Measurements from ENCODE around the gene BLID. TPM values are rescaled to one million over a fixed set of nuclear protein-coding genes. Genes with fewer than 3 reads are reported as not detected.

BLID gene
- total and polyA plus RNA-seq, 2 of the 8 experiments (the other 6 are each of a cell fraction or from before 2014, with no cell fraction given) = not detected

DNA sequence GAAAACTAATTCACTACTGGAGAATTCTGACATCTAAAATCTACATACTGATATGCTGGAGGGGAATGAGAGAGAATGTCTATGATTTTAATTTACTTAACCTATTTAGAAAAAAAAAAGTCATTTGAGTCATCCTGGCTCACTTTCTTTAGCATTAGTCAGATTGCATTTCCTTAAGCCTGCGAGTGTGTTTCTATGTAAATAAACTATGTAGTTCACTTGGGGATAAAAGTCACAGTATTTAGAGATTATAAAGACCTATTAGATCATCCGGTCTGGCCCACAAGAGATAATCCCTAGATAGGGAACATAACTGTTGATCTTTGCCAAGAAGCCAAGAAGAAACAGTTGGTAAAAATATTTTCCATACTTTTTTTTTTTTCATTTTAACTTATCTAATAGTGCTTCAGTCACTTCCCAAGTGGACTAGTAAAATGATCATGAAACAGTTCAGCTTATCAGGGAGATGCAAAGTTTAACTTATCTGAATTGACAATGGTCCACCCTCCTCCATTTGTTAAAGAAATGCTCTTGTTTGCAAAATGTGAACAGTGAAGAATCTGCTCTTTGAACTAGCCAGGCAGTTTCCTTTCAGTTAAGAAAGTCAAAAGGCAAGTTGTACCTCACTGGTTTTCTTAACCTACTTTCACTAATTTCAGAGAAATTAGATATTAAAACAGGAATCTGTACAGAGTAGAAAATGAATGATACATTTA, 21.2 kb upstream of the BLID start:
- H3K14ac ChIP-seq (ENCODE audit: insufficient read length) = no peak overlapping the region
- no peaks in the 10 kb centered on the region for H4K20me1 ChIP-seq (replicated peaks in 1 of 2; ENCODE audit: control insufficient read depth in 1 of 2, insufficient read depth in 2 of 2, low read length in 2 of 2)
- no peak overlapping the region for H2BK5ac ChIP-seq (ENCODE audit: low read depth, low read length)
- no peak overlapping the region for H2BK12ac ChIP-seq (ENCODE audit: low read depth, low read length)
- H3K4ac ChIP-seq (replicated peaks; ENCODE audit: insufficient read length, low read depth, low read length) = no peak overlapping the region
- no peak overlapping the region for H4K91ac ChIP-seq (replicated peaks; ENCODE audit: insufficient read length, low read length)
- no peak overlapping the region for H3K23ac ChIP-seq (ENCODE audit: insufficient read length)
- no peak overlapping the region for H2AK5ac ChIP-seq (ENCODE audit: low read depth, low read length)
- H3K4me3 ChIP-seq (ENCODE audit: extremely low read depth in 1 of 4, insufficient read depth in 2 of 4, low read depth in 3 of 4, low read length in 4 of 4) = no peak overlapping the region
- no peak for DNase-seq (ENCODE audit: low read depth in 1 of 2, low spot score in 2 of 2)
- H3K36me3 ChIP-seq (ENCODE audit: control insufficient read depth in 2 of 4, insufficient read depth in 4 of 4, low read length in 3 of 4) = no peaks in the 10 kb centered on the region
- no peak overlapping the region for H3K27ac ChIP-seq (ENCODE audit: low read depth, low read length)
- H2BK20ac ChIP-seq (ENCODE audit: low read length) = no peak overlapping the region
- no peak overlapping the region for H2BK120ac ChIP-seq (replicated peaks; ENCODE audit: low read depth, low read length)
- no peaks in the 10 kb centered on the region for H3K4me1 ChIP-seq (replicated peaks in 1 of 4; ENCODE audit: control insufficient read depth in 3 of 4, insufficient read depth in 4 of 4, low read length in 3 of 4)
- ChIA-PET POLR2A (ENCODE audit: partially characterized antibody) (no interaction called here), CTCF (ENCODE audit: partially characterized antibody) (interaction anchor here (2.1 kb wide), 1 partner anchor 29 kb away, joined by 13 read pairs; no protein-coding TSS in a partner anchor)
- no peaks in the 10 kb centered on the region for H3K23me2 ChIP-seq (ENCODE audit: low read depth, low read length)
- no peak overlapping the region for H4K8ac ChIP-seq (ENCODE audit: extremely low read depth, insufficient read depth, low read length)
- H2AFZ ChIP-seq (ENCODE audit: low read length) = no peak overlapping the region
- H3K18ac ChIP-seq (ENCODE audit: extremely low read depth, low read length) = no peak overlapping the region
- H3K79me1 ChIP-seq (ENCODE audit: low read depth, low read length) = no peaks in the 10 kb centered on the region
- no peak overlapping the region for H3K9ac ChIP-seq (replicated peaks in 1 of 4; ENCODE audit: extremely low read depth in 1 of 4, low read depth in 3 of 4, low read length in 3 of 4)
- no peak for FAIRE-seq
- H3K27me3 ChIP-seq (replicated peaks in 1 of 4; ENCODE audit: control insufficient read depth in 3 of 4, extremely low read depth in 1 of 4, insufficient read depth in 3 of 4, low read length in 3 of 4) = peaks cover 1 to 26% (median 11%) of the 10 kb centered on the region in 4 experiments
- H3K4me2 ChIP-seq (ENCODE audit: insufficient read depth in 1 of 2, low read depth in 2 of 2, low read length in 2 of 2) = 0 out of 4 replicates have a peak overlapping the region, but pooled peaks of 1 of the 2 experiments have one; percentile 0
- 79% methylated on average over 2 of the region's 2 CpGs; no CpG with 5 or more reads in 1 of the 2 experiments for WGBS, 2 experiments (ENCODE audit: extremely low coverage in 1 of 2, insufficient coverage in 1 of 2, insufficient read length in 1 of 2, insufficient replicate concordance in 2 of 2, low coverage in 1 of 2, low lambda C conversion rate in 2 of 2, missing lambda C conversion rate in 1 of 2)
- no peak overlapping the region for H4K5ac ChIP-seq (ENCODE audit: insufficient read length, low read depth, low read length)
- no peaks in the 10 kb centered on the region for H3K9me3 ChIP-seq (ENCODE audit: insufficient read depth in 2 of 2, low read depth in 1 of 2, low read length in 1 of 2)
- H3K56ac ChIP-seq (replicated peaks; ENCODE audit: insufficient read length, low read depth, low read length) = no peak overlapping the region
- no peaks in the 10 kb centered on the region for H3K79me2 ChIP-seq (ENCODE audit: control insufficient read depth in 1 of 2, insufficient read depth in 2 of 2, low read length in 2 of 2)
- H2BK15ac ChIP-seq (ENCODE audit: low read length) = no peak overlapping the region
- no peak for TF ChIP-seq SAP30 (IDR thresholded peaks at IDR 0.05; ENCODE audit: insufficient read depth, insufficient replicate concordance, low read length)
- TF ChIP-seq SRF (IDR thresholded peaks at IDR 0.05; ENCODE audit: low read depth, low read length) = no peak
- no peak for TF ChIP-seq SP4 (IDR thresholded peaks at IDR 0.05; ENCODE audit: low read length)
- TF ChIP-seq SIRT6 (IDR thresholded peaks at IDR 0.05; ENCODE audit: low read length) = no peak
- TF ChIP-seq CEBPB (IDR thresholded peaks at IDR 0.05; ENCODE audit: low read depth, low read length) = no peak
- TF ChIP-seq CBX8 (IDR thresholded peaks at IDR 0.05; ENCODE audit: borderline replicate concordance, low read depth, low read length) = no peak
- no peak for TF ChIP-seq SP1 (IDR thresholded peaks at IDR 0.05; ENCODE audit: low read depth, low read length)
- no peak for TF ChIP-seq JUND (IDR thresholded peaks at IDR 0.05; ENCODE audit: low read length)
- no peak for TF ChIP-seq CTBP2 (IDR thresholded peaks at IDR 0.05; ENCODE audit: borderline replicate concordance, insufficient read depth, insufficient read length, low read length)
- TF ChIP-seq POLR2A (IDR thresholded peaks at IDR 0.05; ENCODE audit: control extremely low read depth in 1 of 2, low read depth in 2 of 2, low read length in 2 of 2) = no peak
- TF ChIP-seq, protein P1, sequence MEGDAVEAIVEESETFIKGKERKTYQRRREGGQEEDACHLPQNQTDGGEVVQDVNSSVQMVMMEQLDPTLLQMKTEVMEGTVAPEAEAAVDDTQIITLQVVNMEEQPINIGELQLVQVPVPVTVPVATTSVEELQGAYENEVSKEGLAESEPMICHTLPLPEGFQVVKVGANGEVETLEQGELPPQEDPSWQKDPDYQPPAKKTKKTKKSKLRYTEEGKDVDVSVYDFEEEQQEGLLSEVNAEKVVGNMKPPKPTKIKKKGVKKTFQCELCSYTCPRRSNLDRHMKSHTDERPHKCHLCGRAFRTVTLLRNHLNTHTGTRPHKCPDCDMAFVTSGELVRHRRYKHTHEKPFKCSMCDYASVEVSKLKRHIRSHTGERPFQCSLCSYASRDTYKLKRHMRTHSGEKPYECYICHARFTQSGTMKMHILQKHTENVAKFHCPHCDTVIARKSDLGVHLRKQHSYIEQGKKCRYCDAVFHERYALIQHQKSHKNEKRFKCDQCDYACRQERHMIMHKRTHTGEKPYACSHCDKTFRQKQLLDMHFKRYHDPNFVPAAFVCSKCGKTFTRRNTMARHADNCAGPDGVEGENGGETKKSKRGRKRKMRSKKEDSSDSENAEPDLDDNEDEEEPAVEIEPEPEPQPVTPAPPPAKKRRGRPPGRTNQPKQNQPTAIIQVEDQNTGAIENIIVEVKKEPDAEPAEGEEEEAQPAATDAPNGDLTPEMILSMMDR (IDR thresholded peaks at IDR 0.05; ENCODE audit: control extremely low read depth in 1 of 3, insufficient read depth in 1 of 3, low read depth in 1 of 3, low read length in 3 of 3) = no peak
- TF ChIP-seq ASH2L (IDR thresholded peaks at IDR 0.05; ENCODE audit: low read length) = no peak
